ENCODE results near the gene TOP1.
A peak's percentile ranks its signal among the peaks of the same experiment; 100 is the strongest.

TOP1 gene

GRCh38 chr20:41136680-41137613 is 108.3 kb downstream of the TOP1 start, which contains the start of gene PLCG1 (continued):
- TF ChIP-seq, protein P1, sequence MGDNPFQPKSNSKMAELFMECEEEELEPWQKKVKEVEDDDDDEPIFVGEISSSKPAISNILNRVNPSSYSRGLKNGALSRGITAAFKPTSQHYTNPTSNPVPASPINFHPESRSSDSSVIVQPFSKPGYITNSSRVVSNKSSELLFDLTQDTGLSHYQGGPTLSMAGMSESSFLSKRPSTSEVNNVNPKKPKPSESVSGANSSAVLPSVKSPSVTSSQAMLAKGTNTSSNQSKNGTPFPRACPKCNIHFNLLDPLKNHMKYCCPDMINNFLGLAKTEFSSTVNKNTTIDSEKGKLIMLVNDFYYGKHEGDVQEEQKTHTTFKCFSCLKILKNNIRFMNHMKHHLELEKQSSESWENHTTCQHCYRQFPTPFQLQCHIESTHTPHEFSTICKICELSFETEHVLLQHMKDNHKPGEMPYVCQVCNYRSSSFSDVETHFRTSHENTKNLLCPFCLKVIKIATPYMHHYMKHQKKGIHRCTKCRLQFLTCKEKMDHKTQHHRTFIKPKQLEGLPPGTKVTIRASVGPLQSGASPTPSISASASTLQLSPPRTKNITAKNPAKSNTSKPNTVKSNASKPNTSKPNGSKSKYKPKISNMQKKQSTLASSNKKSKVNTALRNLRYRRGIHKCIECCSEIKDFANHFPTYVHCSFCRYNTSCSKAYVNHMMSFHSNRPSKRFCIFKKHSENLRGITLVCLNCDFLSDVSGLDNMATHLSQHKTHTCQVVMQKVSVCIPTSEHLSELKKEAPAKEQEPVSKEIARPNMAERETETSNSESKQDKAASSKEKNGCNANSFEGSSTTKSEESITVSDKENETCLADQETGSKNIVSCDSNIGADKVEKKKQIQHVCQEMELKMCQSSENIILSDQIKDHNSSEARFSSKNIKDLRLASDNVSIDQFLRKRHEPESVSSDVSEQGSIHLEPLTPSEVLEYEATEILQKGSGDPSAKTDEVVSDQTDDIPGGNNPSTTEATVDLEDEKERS (tag by site-specific recombination; IDR thresholded peaks at IDR 0.05), result no peak
- TF ChIP-seq ZNF335 (tag by site-specific recombination; conservative IDR thresholded peaks at IDR 0.05) (peak; percentile 77), SP3 (tag by site-specific recombination; IDR thresholded peaks at IDR 0.05) (peak; percentile 89), ZNF138 (tag by site-specific recombination; IDR thresholded peaks at IDR 0.05; ENCODE audit: borderline replicate concordance) (no peak), ZSCAN30 (tag by site-specific recombination; IDR thresholded peaks at IDR 0.05) (peak; percentile 91), SP7 (tag by site-specific recombination; IDR thresholded peaks at IDR 0.05) (0 out of 2 replicates have a peak, but pooled peaks have one; percentile 14), KLF10 (tag by site-specific recombination; IDR thresholded peaks at IDR 0.05) (peak; percentile 71), ZNF549 (tag by site-specific recombination; IDR thresholded peaks at IDR 0.05) (no peak), GLIS1 (tag by site-specific recombination; IDR thresholded peaks at IDR 0.05) (peak; percentile 64; the same call in 1 of the 2 replicates), ZNF132 (tag by site-specific recombination; IDR thresholded peaks at IDR 0.05; ENCODE audit: borderline replicate concordance) (no peak), ZNF701 (tag by site-specific recombination; IDR thresholded peaks at IDR 0.05) (no peak), ZNF140 (tag by site-specific recombination; IDR thresholded peaks at IDR 0.05) (no peak), ZNF433 (tag by site-specific recombination; IDR thresholded peaks at IDR 0.05; ENCODE audit: low read depth) (no peak), ZFHX2 (tag by site-specific recombination; conservative IDR thresholded peaks at IDR 0.05) (peak; percentile 4), ZNF792 (tag by site-specific recombination; IDR thresholded peaks at IDR 0.05) (no peak), GLI2 (tag by site-specific recombination; IDR thresholded peaks at IDR 0.05; ENCODE audit: borderline replicate concordance, low read depth) (no peak), KLF8 (tag by site-specific recombination; IDR thresholded peaks at IDR 0.05) (peak; percentile 92), INSM2 (tag by site-specific recombination; IDR thresholded peaks at IDR 0.05) (0 out of 2 replicates have a peak, but pooled peaks have one; percentile 12), ZNF692 (tag by site-specific recombination; IDR thresholded peaks at IDR 0.05) (peak; percentile 63), ZNF621 (tag by site-specific recombination; IDR thresholded peaks at IDR 0.05) (no peak), KLF1 (tag by site-specific recombination; IDR thresholded peaks at IDR 0.05) (peak; percentile 76), TCF7L2 (IDR thresholded peaks at IDR 0.05; ENCODE audit: borderline replicate concordance, low read depth, low read length) (0 out of 2 replicates have a peak, but pooled peaks have one; percentile 27), IKZF3 (tag by site-specific recombination; IDR thresholded peaks at IDR 0.05) (peak; percentile 77), ZBTB8A (tag by site-specific recombination; IDR thresholded peaks at IDR 0.05) (peak; percentile 85), ZNF544 (tag by site-specific recombination; IDR thresholded peaks at IDR 0.05) (no peak), ZNF341 (tag by site-specific recombination; IDR thresholded peaks at IDR 0.05; ENCODE audit: low read depth) (peak; percentile 62; the same call in 1 of the 2 replicates), ZNF223 (tag by site-specific recombination; IDR thresholded peaks at IDR 0.05) (no peak), ZNF302 (tag by site-specific recombination; IDR thresholded peaks at IDR 0.05; ENCODE audit: low read depth) (no peak), ZNF560 (tag by site-specific recombination; IDR thresholded peaks at IDR 0.05; ENCODE audit: borderline replicate concordance) (no peak)
- TF ChIP-seq, protein P2, sequence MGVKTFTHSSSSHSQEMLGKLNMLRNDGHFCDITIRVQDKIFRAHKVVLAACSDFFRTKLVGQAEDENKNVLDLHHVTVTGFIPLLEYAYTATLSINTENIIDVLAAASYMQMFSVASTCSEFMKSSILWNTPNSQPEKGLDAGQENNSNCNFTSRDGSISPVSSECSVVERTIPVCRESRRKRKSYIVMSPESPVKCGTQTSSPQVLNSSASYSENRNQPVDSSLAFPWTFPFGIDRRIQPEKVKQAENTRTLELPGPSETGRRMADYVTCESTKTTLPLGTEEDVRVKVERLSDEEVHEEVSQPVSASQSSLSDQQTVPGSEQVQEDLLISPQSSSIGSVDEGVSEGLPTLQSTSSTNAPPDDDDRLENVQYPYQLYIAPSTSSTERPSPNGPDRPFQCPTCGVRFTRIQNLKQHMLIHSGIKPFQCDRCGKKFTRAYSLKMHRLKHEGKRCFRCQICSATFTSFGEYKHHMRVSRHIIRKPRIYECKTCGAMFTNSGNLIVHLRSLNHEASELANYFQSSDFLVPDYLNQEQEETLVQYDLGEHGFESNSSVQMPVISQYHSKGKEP (tag by site-specific recombination; IDR thresholded peaks at IDR 0.05), result 0 out of 2 replicates have a peak, but pooled peaks have one; percentile 24
- TF ChIP-seq, protein P3, sequence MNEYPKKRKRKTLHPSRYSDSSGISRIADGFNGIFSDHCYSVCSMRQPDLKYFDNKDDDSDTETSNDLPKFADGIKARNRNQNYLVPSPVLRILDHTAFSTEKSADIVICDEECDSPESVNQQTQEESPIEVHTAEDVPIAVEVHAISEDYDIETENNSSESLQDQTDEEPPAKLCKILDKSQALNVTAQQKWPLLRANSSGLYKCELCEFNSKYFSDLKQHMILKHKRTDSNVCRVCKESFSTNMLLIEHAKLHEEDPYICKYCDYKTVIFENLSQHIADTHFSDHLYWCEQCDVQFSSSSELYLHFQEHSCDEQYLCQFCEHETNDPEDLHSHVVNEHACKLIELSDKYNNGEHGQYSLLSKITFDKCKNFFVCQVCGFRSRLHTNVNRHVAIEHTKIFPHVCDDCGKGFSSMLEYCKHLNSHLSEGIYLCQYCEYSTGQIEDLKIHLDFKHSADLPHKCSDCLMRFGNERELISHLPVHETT (tag by site-specific recombination; IDR thresholded peaks at IDR 0.05), result no peak

Data from HEK293 (cell line).